Occipital lobe (tissue), 2 donors: ENCODE data around the gene PLAC1. TPM values are rescaled to one million over a fixed set of nuclear protein-coding genes. Genes with fewer than 3 reads are reported as not detected.

Experiments used
- DNase-seq: peaks from one replicate; lab custom pipeline; 2025; lab: John Stamatoyannopoulos, UW
- total RNA-seq: library from RNA; depleted of rRNA; stranded (reverse); fragments of >200 nt; gene quantifications from one replicate; pipeline ENCODE4 v1.2.3, GENCODE V29; 2014

The PLAC1 gene
- not detected for total RNA-seq

DNA sequence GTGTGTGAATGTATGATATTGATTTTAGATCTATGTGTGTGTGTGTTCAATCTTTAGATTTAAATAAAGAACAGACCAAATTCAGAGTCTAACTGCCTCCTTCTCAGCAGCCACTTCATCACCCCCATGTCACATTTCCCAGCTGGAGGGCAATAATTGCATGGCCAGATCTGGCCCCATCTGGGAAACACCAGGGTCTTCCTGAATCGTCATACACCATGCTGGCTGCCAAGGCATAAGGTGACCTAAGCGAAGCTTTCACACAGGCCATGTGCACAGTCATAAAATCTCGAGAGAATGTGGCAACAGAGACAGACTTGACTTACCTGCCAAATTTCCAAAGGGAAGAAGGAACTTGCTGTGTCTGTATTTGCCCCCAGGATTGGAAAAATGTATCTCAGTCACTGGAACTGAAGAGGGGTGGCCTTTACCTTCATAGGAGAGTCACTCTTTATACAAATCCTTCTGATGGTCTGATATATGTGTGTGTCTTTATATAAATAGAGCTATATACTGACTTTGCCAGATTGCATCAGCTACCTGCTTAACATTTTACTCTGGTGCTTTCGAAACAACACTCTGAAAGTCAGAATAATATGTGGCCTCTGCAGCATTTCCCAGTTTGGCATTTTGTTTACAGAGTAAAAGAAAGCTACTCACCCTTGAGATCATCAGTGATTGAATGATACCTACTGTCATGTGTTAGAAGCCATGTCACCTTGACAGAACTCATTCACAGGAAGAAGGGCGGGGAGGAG is at the start of gene PLAC1:
Gene PLAC1 (minus strand): TSS at position 470 of the 758 bp plus-strand sequence. CDS start 91,789 bp downstream, outside the sequence.
- DNase-seq, result no peak

GRCh38 chrX:134706138-134706537 is 47.9 kb upstream of the PLAC1 start:
- no peak for DNase-seq

DNA sequence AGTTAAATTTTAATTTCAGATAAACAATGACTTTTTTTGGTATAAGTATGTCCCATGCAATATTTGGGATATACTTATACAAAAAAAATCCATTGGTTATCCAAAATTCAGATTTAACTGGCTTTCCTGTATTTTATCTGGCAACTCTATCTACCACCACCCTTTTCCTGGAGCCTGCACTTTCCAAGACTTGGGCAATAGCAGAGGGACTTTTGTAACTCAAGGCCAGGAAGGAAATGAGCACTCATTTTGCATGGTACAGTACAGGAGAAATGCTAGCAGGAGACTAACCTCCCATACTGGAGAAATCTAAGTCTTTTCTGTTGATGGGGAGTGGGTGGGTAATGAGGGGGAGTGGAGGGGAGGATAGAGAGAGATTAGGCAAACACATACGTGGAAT is 37.7 kb upstream of the PLAC1 start:
- DNase-seq, result no peak

- DNase-seq, result no peak
Observed at GRCh38 chrX:134694333-134695322, 36.4 kb upstream of the PLAC1 start.

- no peak for DNase-seq
Observed at GRCh38 chrX:134693644-134694043, 35.4 kb upstream of the PLAC1 start.

GRCh38 chrX:134692990-134693389 is 34.7 kb upstream of the PLAC1 start:
- DNase-seq, result no peak

- DNase-seq, result no peak
Observed at GRCh38 chrX:134692233-134692632, 34.0 kb upstream of the PLAC1 start.

DNA sequence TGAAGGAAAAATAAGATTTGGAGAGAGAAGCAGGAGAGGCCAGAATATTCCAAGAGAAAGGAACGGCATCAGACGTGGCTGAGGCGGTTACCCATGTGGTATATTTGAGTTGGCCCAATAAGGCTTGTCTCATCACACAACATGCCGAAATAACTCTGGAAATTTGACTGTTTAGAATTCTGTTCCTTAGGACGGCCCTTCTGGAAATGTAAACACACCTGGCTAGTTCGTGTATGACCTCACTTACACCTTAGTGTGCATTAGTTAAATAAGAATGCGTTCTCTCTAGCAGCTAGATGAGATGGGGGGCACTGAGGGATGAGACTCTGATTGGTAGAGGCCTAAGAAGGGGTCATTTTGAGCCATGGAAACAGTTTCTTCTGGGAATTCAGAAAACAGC is 33.2 kb upstream of the PLAC1 start:
- no peak for DNase-seq

DNA sequence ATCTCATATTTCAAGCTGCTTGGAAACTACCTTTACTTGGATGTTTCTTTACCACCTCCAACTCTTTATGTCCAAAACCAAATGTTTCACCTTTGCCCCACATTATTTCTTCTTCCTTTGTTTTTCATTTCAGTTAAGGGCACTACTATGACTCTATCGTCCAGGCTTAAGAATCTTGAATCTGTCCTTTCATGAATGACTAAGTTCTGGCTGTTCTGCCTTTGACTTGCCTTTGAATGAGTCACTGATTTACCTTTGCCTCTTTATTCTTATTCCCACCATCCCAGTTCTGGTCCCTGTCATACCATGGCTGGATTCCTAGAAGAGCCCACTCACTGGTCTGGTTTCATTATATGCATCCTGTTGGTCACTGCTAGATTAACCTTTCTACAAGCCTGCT is 30.6 kb upstream of the PLAC1 start:
- DNase-seq, result no peak

DNA sequence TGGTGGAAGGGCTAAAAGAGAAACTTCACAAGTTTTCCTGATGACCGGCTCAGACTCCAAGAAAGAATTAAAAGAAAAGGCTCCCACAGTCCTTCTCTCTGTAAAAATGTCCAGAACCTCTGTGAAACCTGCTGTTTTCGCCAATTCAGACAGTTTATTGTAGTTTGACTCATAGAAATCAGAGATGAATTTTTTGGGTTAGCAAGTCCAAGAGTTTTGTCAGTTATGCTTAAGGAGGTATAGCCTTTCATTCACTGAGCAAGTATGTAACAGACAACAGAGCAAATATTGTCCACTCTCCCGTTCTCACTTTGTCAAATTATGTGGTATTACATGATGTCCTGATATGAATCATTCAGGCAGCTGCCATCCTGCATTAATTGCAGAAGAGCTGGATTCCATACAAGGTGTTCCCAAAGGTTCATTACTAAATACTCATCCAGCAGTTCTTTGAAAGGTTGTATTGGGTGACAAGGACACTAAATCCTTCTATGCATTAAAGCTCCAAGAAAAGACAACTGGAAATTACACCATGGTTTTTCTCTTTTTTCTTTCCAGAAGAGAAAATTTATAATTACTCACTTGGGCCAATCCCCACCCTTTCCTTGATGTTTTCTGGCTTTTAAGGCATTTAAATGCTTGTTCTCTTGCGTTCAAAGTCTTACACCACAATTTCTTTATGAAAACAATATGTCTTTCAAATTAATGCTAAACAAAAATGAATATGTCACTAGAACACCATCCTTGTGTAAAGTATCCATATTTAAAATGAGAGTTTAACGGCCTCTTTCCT is 30.0 kb upstream of the PLAC1 start:
- DNase-seq, result no peak

GRCh38 chrX:134685668-134686067 is 27.4 kb upstream of the PLAC1 start:
- no peak for DNase-seq

DNA sequence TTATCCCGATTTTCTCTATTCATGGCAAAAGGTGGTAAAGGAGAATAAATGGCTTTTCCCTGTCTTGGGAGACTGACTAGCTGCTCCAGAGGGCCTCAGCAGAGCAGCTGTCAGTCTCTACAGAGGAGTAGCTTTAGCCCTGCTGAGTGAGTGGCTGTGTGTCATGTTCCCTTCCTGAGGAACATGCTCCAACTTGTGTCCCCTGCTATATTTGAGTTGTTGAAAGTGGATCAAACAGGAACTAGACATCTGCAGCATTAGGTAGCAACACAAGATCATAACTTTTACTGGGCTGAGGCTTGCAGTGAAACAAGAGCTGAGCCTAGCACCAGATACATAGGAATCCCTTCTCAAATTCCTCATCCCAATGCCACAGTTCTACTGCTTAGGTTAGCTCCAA is 26.7 kb upstream of the PLAC1 start:
- no peak for DNase-seq

DNA sequence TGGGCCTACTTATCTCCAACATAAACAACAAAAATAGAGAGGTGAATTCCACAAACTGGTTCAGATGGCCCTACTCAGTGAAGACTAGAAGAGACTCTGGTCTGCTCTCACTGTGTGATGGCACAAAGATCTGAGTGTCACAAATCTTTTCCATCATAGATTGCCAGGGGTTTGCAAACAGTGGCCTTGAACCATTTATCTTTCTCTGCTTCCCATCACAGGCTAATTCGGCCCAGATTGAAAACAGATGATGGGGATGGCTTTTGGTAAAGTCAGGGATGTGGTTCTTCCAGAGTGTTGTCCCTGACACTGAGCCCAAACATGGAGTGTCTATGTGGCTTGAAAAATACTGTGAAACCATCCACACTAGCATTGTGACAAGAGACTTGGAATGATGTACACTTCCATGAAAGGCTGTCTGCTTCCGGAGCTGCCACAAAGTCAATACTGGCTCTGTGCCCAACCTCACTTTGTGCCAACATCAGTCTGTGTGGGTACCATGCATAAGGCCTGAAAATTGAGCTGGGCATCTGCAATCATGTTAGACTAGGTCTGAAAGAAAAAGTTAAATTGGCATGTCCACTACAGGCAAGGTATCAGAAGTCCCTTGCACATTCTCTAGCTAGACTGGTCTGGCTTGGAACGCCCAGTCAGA is 25.2 kb upstream of the PLAC1 start:
- DNase-seq, result no peak

DNA sequence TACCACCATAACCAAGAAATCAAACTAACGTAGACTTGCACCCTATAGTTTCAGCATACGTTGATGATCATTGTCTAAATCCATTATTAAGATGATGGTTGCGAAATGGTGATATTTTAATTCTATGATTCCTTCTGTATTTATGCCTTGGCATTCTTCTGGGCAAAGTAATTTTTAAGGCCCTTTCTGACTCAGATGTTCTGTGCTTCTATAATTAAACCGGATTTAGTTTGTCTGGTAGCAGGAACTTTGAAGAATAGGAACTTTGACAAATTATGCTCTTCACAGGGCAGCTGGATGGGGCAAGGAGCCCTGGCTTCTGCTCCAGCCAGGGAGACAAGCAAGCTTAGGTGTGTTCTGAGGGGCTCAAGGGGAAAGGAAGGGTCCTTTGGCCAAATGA is 23.8 kb upstream of the PLAC1 start:
- DNase-seq, result no peak

- DNase-seq, result no peak
Observed at GRCh38 chrX:134679644-134680043, 21.4 kb upstream of the PLAC1 start.

DNA sequence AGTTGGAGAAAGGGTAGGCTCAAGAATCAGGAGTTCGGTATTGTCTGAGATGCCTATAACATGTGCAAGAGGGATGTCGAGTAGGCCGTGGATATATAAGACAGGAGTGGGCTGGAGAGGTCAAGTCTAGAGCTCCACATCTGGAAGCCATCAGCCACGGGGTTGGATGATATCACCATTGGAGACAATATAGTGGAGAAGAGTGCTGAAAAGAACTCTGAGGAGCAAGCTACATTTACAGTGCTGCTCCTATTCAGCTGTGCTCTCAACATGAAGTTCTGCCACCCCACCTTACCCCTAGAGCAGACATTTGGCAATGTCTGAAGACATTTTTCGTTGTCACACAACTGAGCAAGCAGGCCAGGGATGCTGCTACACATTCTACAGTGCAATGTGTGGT is 20.9 kb upstream of the PLAC1 start:
- DNase-seq, result no peak

- DNase-seq, result no peak
Observed at GRCh38 chrX:134677332-134677731, 19.1 kb upstream of the PLAC1 start.

DNA sequence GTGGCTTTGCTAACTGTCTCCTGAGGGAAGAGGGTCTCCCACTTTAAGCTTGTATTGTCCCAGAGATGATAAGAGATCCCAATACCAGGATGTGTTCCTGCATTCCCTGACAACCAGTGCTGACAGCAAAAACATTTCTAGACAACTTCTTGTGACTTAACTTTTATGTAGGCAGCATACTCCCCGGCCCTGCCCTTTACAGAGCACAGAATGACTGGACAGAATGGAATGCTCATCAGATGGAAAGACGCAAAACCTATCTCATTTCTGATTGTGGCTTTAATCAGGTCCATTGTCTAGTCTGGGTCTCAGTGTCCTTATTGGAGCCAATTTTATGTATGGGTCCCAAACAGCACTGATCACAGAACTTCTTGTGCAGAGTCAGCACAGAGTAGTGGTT is 18.2 kb upstream of the PLAC1 start:
- DNase-seq, result no peak

DNA sequence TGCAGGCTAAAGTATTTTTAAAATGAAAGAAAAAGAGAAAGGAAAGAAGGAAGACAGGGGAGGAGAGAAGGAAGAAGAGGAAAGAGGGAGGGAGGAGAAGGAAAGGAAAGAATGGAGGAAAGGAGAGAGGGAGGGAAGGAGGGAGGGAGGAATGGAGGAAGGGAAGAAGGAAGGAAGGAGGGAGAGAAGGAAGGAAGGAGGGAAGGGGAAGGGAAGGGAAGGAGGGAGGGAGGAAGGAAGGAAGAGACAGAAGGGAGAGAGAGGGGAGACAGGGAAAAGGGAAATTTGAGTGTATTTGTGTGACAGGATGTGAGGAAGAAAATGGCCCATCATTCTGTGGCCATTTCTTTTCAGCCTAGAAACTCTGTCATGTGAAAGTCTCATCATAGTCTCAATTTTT is 14.9 kb upstream of the PLAC1 start:
- DNase-seq, result no peak

DNA sequence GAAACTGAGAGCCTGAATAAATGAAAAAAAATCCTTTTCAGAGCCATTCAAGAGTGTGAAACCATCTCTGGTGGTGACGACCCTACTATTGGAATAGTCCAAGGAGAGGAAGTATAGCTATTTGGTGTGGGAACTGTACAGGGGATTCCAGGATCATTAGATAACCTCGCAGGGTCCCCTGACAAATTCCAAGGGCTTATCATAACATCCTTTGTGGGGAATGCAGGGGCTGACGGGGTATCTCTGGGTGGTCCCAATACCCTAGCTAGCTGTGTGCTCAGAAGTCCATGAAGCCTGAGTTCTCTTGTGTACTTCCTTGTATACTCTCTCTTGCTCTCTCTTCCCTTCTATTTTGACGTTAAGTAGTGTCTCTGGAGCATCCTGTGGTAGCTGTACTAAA is 13.8 kb upstream of the PLAC1 start:
- no peak for DNase-seq

- DNase-seq, result no peak
Observed at GRCh38 chrX:134671294-134671693, 13.0 kb upstream of the PLAC1 start.
